Measurements from ENCODE around the gene RETREG1. TPM values are rescaled to one million over a fixed set of nuclear protein-coding genes. Genes with fewer than 3 reads are reported as not detected.

The RETREG1 gene
- total RNA-seq, 6 donors from 2014 or later, result 17.6 to 50.2 (median 28.3) TPM

DNA sequence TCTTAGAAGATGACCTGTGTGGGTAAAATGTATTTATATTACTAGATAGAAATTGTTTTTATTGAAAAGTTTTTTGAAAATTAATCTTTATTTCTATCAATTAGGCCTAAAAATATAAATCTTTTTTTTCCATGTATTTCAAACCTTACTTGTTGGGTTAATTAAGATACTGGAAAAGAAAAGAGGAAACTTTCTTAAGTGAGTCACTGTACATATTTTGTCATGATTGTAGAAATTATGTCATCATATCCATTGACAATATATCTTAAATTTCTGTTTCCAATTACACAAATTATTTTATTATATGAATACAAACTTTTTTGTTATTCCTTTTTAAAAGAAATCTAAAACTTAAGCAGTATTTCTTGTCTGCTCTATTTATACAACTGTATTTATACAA is 53.1 kb downstream of the RETREG1 start:
- TF ChIP-seq POLR2A (IDR thresholded peaks at IDR 0.05) (no peak), EP300 (IDR thresholded peaks at IDR 0.05) (no peak), POLR2AphosphoS5 (IDR thresholded peaks at IDR 0.05) (no peak)
- TF ChIP-seq, protein P1, sequence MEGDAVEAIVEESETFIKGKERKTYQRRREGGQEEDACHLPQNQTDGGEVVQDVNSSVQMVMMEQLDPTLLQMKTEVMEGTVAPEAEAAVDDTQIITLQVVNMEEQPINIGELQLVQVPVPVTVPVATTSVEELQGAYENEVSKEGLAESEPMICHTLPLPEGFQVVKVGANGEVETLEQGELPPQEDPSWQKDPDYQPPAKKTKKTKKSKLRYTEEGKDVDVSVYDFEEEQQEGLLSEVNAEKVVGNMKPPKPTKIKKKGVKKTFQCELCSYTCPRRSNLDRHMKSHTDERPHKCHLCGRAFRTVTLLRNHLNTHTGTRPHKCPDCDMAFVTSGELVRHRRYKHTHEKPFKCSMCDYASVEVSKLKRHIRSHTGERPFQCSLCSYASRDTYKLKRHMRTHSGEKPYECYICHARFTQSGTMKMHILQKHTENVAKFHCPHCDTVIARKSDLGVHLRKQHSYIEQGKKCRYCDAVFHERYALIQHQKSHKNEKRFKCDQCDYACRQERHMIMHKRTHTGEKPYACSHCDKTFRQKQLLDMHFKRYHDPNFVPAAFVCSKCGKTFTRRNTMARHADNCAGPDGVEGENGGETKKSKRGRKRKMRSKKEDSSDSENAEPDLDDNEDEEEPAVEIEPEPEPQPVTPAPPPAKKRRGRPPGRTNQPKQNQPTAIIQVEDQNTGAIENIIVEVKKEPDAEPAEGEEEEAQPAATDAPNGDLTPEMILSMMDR (IDR thresholded peaks at IDR 0.05), result no peak
- H3K36me3 ChIP-seq, result no peaks in the 10 kb centered on the region
- H3K27me3 ChIP-seq, result no peaks in the 10 kb centered on the region
- DNase-seq (no peak), ATAC-seq (ENCODE audit: low FRiP score in 2 of 2) (no peak)
- no peaks in the 10 kb centered on the region for H3K9me3 ChIP-seq
- no peak overlapping the region for H3K4me3 ChIP-seq
- H3K27ac ChIP-seq, result no peak overlapping the region
- no peaks in the 10 kb centered on the region for H3K4me1 ChIP-seq

DNA sequence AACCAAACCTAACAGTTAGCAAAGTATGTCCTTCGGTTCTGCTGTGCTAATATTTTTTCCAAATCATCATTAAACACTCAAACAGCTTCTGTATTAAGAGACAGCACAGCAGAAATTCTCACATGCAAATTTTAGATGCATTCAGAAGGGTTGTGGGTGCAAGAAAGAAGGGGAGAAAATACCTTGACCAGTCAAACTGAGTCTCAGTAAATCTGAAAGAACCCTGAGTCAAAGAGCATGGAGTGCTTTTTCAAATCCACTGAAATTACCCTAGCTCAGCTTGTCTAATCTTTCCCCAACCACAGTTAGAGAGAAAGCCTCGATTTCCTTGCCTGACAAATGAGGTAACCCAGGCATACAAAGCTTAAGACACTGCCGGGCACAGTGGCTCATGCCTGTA is 55.1 kb downstream of the RETREG1 start:
- Histone ChIP-seq H3K4me3 (no peak overlapping the region), H3K27ac (no peak overlapping the region), H3K9me3 (no peaks in the 10 kb centered on the region), H3K36me3 (no peaks in the 10 kb centered on the region), H3K27me3 (no peaks in the 10 kb centered on the region), H3K4me1 (no peaks in the 10 kb centered on the region)
- WGBS, 2 donors, result 80 to 87% methylated on average over 3 of the region's 3 CpGs
- TF ChIP-seq POLR2A (IDR thresholded peaks at IDR 0.05) (no peak), EP300 (IDR thresholded peaks at IDR 0.05) (no peak), POLR2AphosphoS5 (IDR thresholded peaks at IDR 0.05) (no peak)
- TF ChIP-seq, protein P1 (IDR thresholded peaks at IDR 0.05), result no peak
- DNase-seq, result no peak
- ATAC-seq (ENCODE audit: low FRiP score in 2 of 2), result no peak

DNA sequence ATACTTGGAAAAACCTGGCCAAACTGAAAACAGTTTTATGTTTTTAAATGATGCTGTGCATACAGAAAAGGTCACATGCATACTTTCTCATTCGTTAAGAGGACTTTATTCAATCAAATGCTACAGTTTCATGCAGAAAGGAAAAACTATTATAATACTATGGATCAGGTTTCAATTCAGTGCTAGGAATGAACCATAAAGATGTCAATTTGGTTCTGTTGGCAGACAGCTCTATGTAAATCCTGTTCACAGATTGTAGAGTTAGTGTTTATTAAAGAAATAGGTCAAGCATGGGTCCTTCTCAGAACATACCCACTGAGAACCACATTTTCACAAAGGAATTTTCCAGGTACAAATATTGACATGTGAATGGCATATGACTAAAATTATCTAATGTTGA is 57.1 kb downstream of the RETREG1 start:
- TF ChIP-seq EP300 (IDR thresholded peaks at IDR 0.05) (no peak), POLR2AphosphoS5 (IDR thresholded peaks at IDR 0.05) (no peak), POLR2A (IDR thresholded peaks at IDR 0.05) (no peak)
- TF ChIP-seq, protein P1 (IDR thresholded peaks at IDR 0.05), result no peak
- no peak overlapping the region for H3K4me3 ChIP-seq
- ATAC-seq (ENCODE audit: low FRiP score in 2 of 2) (no peak), DNase-seq (no peak)
- 84 to 85% methylated on average over 1 of the region's 1 CpG for WGBS, 2 donors
- H3K9me3 ChIP-seq, result no peaks in the 10 kb centered on the region
- H3K36me3 ChIP-seq, result no peaks in the 10 kb centered on the region
- H3K27me3 ChIP-seq, result no peaks in the 10 kb centered on the region
- H3K27ac ChIP-seq, result no peak overlapping the region
- no peaks in the 10 kb centered on the region for H3K4me1 ChIP-seq

DNA sequence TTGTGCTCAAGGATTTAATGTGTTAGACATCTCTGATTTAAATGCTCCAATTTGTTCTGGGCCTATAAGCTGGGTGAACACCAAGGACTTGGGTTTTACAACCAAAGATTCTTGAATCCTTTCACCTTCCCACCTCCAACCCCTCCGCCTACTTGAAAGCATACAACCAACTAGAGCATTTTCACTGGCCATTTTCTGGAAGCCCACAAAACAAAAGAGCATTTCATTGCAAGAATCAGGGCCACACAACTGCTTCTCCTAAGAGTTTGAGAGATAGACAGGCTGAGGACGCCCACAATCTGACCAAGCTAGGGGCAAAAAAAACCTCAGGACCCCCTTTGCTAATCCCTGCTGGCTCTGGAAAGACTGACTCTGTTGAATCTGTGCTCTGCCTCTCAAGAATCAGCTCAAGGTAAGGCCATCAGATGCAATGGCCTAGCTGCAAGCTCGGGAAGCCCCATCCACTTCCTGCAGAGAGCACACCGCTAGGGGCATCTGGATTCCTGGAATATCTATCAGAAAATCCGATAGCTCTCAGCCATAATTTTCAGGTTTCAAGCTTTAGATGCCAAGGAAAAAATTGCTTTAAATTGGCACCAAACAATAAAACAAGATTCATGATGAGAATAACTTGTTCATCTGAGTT is 57.7 kb downstream of the RETREG1 start:
- ATAC-seq (ENCODE audit: low FRiP score in 2 of 2), result no peak
- H3K4me3 ChIP-seq, result no peak overlapping the region
- 85 to 90% methylated on average over 4 to 5 of the region's 5 CpGs for WGBS, 2 donors
- H3K27me3 ChIP-seq, result no peaks in the 10 kb centered on the region
- no peaks in the 10 kb centered on the region for H3K9me3 ChIP-seq
- H3K36me3 ChIP-seq, result no peaks in the 10 kb centered on the region
- DNase-seq, result no peak
- TF ChIP-seq POLR2AphosphoS5 (IDR thresholded peaks at IDR 0.05) (no peak), POLR2A (IDR thresholded peaks at IDR 0.05) (no peak), EP300 (IDR thresholded peaks at IDR 0.05) (no peak)
- TF ChIP-seq, protein P1 (IDR thresholded peaks at IDR 0.05), result no peak
- no peak overlapping the region for H3K27ac ChIP-seq
- no peaks in the 10 kb centered on the region for H3K4me1 ChIP-seq

DNA sequence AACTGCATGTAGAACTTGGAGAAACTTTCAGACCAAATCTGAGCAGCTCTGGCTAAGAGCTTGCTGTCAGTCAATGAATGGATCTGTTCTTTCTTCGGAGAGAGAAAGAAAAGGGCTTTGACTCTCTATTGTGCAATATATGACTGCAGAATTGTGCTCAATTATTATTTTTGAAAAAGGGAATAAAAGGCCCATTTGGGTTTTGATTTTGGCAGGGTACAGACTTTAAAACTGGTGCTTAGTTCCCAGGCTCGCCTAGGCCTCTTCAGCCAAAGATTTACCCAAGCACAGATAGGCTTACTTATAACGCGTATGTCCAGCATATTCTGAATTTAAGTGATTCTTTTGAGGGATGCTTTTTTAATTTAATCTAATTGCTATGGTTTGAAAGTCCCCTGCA is 59.3 kb downstream of the RETREG1 start:
- Histone ChIP-seq H3K9me3 (no peaks in the 10 kb centered on the region), H3K27ac (no peak overlapping the region), H3K27me3 (no peaks in the 10 kb centered on the region), H3K4me3 (no peak overlapping the region), H3K36me3 (no peaks in the 10 kb centered on the region), H3K4me1 (no peaks in the 10 kb centered on the region)
- DNase-seq, result no peak
- ATAC-seq (ENCODE audit: low FRiP score in 2 of 2), result no peak
- TF ChIP-seq POLR2A (IDR thresholded peaks at IDR 0.05) (no peak), EP300 (IDR thresholded peaks at IDR 0.05) (no peak), POLR2AphosphoS5 (IDR thresholded peaks at IDR 0.05) (no peak)
- TF ChIP-seq, protein P1 (IDR thresholded peaks at IDR 0.05), result no peak
- 79 to 91% methylated on average over 4 of the region's 4 CpGs for WGBS, 2 donors
